Spinal cord (tissue), 10 donors: Measurements from ENCODE around the gene RGS10. TPM values are rescaled to one million over a fixed set of nuclear protein-coding genes. Genes with fewer than 3 reads are reported as not detected.

Source experiments
- DNase-seq, 6 donors: peaks; one replicate each; pipeline versions ENCODE4 v3.0.0 to v3.0.0-alpha.2; 2013 to 2015; ENCODE audit warnings: low spot score in 6 of 6, low read depth in 4 of 6
- H3K27ac ChIP-seq: one replicate; pipeline ENCODE4 v1.5.1; 2013; ENCODE audit warnings: low read depth, low read length, control low read depth
- H3K27me3 ChIP-seq: one replicate; pipeline ENCODE4 v1.6.1; 2013; ENCODE audit warnings: low read length; ENCODE audit not compliant: control insufficient read depth, insufficient read depth
- H3K36me3 ChIP-seq: one replicate; pipeline ENCODE4 v1.6.1; 2013; ENCODE audit warnings: low read length; ENCODE audit not compliant: control insufficient read depth, insufficient read depth
- H3K4me1 ChIP-seq: one replicate; pipeline ENCODE4 v1.6.1; 2013; ENCODE audit warnings: low read length; ENCODE audit not compliant: control insufficient read depth, insufficient read depth
- H3K4me3 ChIP-seq: one replicate; pipeline ENCODE4 v1.5.1; 2013; ENCODE audit warnings: low read depth, low read length, control low read depth
- H3K9me3 ChIP-seq: one replicate; pipeline ENCODE4 v1.6.1; 2013; ENCODE audit warnings: low read length; ENCODE audit not compliant: control insufficient read depth, insufficient read depth
- WGBS: methylation state at CpG from one replicate; pipeline ENCODE4 v1.1.5; 2013; ENCODE audit warnings: missing lambda C conversion rate; ENCODE audit not compliant: insufficient coverage; 5-methylcytosine and 5-hydroxymethylcytosine counted together
- polyA plus RNA-seq, 2 donors: library from polyadenylated mRNA; unstranded; fragments of 120-200 nt; gene quantifications; one replicate each; pipeline ENCODE4 v1.2.1, GENCODE V29; 2013; ENCODE audit not compliant: insufficient read length in 2 of 2
- total RNA-seq, 2 donors: library from RNA; depleted of rRNA in 1 of 2; stranded (reverse); fragments of 120-200 nt in 1 of 2; fragments of >200 nt in 1 of 2; gene quantifications; one replicate each; pipeline versions ENCODE4 v1.2.3 to v1.2.4, GENCODE V29; 2013 to 2014
- donor health status: healthy.

The RGS10 gene
- total and polyA plus RNA-seq, 4 donors = 20.4 to 34.5 (median 30.0) TPM

DNA sequence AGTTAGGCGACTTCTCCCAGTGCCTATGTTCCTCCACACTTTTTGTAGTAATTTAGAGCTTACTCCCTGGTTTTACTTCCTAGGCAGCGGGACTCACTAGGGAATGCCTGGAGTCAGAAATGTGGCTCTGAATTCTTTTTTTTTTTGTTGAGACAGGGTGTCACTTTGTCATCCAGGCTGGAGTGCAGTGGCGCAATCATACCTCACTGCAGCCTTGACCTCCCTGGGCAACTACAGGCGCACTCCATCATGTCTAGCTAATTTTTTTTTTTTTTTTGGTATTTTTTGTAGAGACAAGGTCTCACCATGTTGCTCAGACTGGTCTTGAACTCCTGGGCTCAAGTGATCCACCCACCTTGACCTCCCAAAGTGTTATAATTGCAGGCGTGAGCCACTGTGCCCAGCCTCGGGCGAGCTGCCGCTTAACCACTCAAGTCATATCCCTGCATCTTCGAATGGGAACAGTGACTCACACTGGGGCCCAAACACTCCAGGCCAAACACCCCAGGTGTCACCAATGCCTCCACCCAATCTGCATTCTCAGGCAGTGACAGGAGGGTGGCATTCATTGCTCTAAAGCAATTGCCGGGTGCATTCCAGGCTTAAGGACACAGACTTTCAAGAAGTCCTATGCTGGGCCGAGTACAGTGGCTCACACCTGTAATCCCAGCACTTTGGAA is 19.6 kb downstream of the RGS10 start:
- Histone ChIP-seq H3K9me3 (no peaks in the 10 kb centered on the region), H3K27me3 (no peaks in the 10 kb centered on the region), H3K36me3 (no peaks in the 10 kb centered on the region), H3K27ac (no peak overlapping the region), H3K4me3 (no peak overlapping the region), H3K4me1 (peaks cover 2% of the 10 kb centered on the region)
- 98% methylated on average over 7 of the region's 11 CpGs for WGBS
- DNase-seq = no peak

DNA sequence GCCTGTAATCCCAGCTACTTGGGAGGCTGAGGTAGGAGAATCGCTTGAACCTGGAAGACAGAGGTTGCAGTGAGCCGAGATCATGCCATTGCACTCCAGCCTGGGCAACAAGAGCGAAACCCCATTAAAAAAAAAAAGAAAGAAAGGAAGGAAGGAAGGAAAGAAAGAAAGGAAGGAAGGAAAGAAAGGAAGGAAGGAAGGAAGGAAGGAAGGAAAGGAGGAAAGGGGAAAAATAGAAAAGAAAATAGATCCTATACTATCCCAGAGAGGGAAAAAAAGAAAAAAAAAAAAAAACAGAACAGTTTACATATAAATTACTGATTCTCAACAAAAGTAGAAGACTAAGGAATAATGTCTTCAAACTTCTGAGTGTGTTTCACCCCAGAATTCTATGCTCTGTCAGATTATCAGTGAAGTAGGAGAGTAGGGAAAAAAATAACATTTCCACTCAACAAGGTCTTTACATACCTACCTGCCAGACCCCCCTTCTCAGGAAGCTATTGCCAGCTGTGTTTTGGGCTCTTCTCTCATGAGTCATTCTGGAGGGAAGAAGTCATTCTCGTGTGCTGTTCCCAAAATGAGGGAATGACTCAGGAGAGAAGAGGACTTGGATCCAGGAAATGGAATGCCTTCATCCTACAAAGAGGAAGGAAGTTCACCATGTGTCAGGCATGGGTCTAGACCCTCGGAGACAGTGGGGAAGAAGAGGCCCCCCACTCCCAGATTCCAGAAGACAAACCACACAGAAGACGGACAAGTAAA is 20.9 kb downstream of the RGS10 start:
- WGBS = 83% methylated on average over 1 of the region's 6 CpGs
- H3K27me3 ChIP-seq = no peaks in the 10 kb centered on the region
- no peaks in the 10 kb centered on the region for H3K9me3 ChIP-seq
- no peak for DNase-seq
- H3K4me3 ChIP-seq = no peak overlapping the region
- no peaks in the 10 kb centered on the region for H3K36me3 ChIP-seq
- no peak overlapping the region for H3K27ac ChIP-seq
- H3K4me1 ChIP-seq = peaks cover 2% of the 10 kb centered on the region

DNA sequence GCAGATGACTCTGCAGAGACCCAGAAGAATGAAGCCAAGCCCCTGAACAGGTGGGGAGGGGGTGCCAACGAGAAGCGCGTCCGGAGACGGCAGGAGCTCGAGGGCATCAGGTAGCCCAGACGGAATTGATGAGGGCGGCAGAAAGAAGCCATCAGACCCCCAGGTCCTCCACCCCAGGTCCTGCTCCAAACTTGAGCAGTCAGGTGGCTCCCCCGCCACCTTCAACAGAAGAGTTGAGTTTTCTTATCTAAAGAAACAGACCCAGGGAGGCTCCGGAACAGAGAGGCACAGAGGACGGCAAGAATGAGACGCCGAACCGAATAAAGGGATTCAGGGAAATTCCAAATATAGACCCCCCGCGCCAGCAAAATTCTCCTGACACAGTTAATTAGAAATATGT is 22.2 kb downstream of the RGS10 start:
- H3K4me3 ChIP-seq = no peak overlapping the region

DNA sequence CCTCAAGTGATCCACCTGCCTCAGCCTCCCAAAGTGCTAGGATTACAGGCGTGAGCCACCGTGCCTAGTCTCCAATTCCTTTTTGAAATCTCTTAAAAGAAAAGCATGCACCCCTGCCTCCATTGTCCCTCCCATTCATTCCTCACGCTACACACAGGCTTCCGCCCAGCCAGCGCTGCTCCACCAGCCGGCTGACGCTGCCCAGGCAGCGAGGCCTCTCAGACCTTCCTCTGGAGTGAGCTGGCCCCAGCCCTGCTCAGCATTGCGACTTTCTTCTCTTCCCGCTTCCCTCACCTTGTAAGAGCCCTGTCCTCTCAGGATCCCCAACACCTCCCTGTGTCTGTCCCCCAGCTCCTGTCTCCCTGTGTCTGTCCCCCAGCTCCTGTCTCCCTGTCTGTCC is 23.6 kb downstream of the RGS10 start:
- 60% methylated on average over 10 of the region's 10 CpGs for WGBS

More for the DNA sequence above, 22.2 kb downstream of the RGS10 start:
- no peaks in the 10 kb centered on the region for H3K27me3 ChIP-seq
- no peaks in the 10 kb centered on the region for H3K36me3 ChIP-seq
- no peak overlapping the region for H3K27ac ChIP-seq
- H3K4me1 ChIP-seq = peaks cover 5% of the 10 kb centered on the region
- no peaks in the 10 kb centered on the region for H3K9me3 ChIP-seq
- no peak for DNase-seq
- WGBS = 80% methylated on average over 4 of the region's 16 CpGs

DNA sequence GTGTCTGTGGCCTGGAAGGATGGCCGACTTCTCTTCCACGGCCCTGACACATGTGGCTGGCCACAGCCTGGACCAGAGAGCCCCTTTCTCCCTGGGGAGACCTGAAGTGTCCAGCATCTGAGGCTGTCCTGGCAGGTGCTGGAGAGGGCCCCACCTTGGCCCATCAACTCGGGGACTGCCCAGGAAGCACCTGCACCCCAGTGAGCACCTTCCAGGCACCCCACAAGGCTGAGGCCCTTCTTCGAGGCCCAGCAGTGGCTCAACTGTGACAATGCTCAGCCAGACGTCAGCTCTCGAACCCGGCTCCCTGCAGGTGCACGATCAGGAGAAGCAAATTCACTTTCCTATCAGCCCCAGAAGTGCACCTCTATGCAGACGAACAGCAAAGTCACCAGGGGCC is 24.3 kb downstream of the RGS10 start:
- Histone ChIP-seq H3K4me3 (no peak overlapping the region), H3K36me3 (no peaks in the 10 kb centered on the region), H3K27ac (no peak overlapping the region), H3K9me3 (no peaks in the 10 kb centered on the region), H3K4me1 (peaks cover 5% of the 10 kb centered on the region), H3K27me3 (no peaks in the 10 kb centered on the region)
- WGBS = 94% methylated on average over 9 of the region's 9 CpGs
- no peak for DNase-seq

More for the DNA sequence above, 23.6 kb downstream of the RGS10 start:
- Histone ChIP-seq H3K27me3 (no peaks in the 10 kb centered on the region), H3K27ac (no peak overlapping the region), H3K4me3 (no peak overlapping the region), H3K4me1 (peaks cover 5% of the 10 kb centered on the region), H3K9me3 (no peaks in the 10 kb centered on the region), H3K36me3 (no peaks in the 10 kb centered on the region)
- no peak for DNase-seq

DNA sequence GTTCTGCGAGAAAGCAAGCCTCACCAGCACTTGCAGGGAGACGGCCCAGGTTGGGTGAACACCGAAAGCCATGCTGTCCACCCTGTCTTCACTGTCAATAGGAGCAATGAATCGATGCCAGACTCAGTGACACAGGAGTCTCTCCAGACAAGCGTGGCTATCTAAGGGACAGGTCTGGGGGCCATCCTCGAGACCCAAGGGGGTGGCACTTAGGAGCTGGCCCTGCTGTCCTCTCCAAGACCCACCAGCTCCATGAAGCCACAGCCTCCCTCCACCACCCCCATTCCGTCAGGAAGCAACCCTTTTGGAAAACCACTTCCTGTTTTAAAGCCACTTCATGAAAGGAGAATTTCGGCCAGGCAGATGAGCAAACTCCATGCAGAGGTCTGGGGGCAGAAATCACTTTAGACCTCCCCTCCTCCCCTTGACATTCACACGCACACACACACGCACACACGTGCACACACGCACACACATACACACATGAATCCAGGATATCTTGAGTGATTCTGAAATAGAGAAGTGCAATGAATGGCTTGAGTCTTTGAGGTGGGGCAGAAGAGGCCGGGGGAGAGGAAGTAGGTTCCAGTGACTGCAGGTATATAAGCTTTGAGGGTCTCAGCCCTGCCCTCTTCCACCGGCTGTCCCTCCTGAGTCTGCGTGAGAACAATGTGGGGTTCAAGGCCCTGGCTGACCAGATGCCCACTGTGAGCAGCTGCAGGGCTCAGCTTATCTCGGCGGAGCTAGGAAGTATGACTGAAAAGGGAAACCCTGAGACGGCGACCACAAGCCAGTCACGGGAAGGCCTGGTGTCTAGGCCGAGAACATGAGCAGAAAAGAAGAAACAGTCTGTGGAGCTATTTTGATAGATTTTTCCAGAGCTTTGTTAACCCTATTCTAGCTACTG is 25.0 kb downstream of the RGS10 start:
- H3K9me3 ChIP-seq = no peaks in the 10 kb centered on the region
- WGBS = 88% methylated on average over 12 of the region's 21 CpGs
- no peaks in the 10 kb centered on the region for H3K27me3 ChIP-seq
- H3K4me3 ChIP-seq = no peak overlapping the region
- DNase-seq = no peak
- no peaks in the 10 kb centered on the region for H3K36me3 ChIP-seq
- H3K4me1 ChIP-seq = peaks cover 5% of the 10 kb centered on the region
- no peak overlapping the region for H3K27ac ChIP-seq

DNA sequence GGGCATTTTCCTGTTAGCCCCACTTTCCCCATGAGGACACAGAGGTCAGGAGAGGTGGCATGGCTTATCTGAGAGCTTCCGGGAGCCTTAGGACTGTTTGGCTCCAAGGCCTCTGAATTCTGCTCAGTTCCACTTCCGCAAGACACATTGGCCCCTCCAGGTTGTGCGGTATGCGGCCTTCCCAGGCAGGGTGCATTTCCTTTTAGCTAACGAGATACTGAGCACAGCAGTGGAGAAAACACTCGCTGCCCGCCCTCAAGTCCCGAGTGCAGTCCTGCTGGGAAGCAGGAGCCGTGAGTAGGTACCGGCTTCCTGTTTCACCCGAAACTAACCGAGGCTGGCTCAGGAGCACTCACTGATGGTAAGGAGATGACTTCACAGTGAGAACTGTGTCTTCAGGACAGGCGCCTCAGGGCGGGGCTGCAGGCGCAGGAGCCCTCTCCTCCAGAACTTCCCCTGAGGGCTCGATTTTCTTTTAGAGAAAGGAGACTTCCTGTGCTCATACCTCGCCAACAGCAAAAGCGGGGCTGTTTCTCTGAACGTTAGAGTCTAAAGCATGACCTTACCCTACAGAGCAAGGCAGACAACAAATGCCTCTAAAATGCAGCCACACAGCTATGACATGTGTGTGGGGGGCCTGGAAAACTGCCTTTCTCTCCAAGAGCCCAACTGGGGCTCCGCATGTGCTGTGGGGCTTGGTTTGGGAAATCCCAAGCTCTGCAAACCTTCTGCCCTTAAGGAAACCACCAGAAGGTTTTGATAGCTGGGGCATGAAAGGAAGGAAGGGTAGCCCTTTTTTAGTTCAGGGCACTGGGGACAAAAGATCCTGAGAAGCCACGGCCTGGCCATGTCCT is 25.9 kb downstream of the RGS10 start:
- Histone ChIP-seq H3K4me3 (no peak overlapping the region), H3K27me3 (no peaks in the 10 kb centered on the region), H3K27ac (no peak overlapping the region), H3K9me3 (no peaks in the 10 kb centered on the region), H3K4me1 (peaks cover 9% of the 10 kb centered on the region), H3K36me3 (no peaks in the 10 kb centered on the region)
- 58% methylated on average over 14 of the region's 21 CpGs for WGBS
- DNase-seq = no peak

DNA sequence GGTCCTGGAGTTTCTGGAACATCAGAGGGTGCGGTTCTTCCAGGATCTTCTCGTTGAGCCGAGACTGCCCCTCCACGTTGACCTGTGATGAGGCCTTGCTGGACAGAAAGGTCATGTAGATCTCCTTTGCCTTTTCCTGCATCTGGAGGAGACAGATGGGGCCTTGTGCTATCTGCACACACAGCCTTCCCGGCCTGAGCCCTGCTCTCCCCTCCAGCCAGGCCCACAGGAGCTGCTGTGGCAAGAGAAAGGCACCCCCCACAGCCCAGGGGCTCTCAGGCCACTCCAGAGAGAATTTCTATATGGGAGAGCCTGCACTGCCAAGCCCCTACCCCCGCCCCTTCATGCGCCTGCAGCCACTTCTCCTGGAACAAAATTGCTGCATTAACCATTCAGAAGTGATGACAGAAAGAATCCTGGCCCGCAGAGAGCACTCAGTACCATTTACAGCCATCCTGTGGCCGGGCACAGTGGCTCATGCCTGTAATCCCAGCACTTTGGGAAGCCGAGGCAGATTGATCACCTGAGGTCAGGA is 26.9 kb downstream of the RGS10 start:
- DNase-seq = no peak
- Histone ChIP-seq H3K4me1 (peaks cover 9% of the 10 kb centered on the region), H3K36me3 (no peaks in the 10 kb centered on the region), H3K9me3 (no peaks in the 10 kb centered on the region), H3K27ac (no peak overlapping the region), H3K27me3 (no peaks in the 10 kb centered on the region), H3K4me3 (no peak overlapping the region)
- WGBS = 86% methylated on average over 9 of the region's 10 CpGs

DNA sequence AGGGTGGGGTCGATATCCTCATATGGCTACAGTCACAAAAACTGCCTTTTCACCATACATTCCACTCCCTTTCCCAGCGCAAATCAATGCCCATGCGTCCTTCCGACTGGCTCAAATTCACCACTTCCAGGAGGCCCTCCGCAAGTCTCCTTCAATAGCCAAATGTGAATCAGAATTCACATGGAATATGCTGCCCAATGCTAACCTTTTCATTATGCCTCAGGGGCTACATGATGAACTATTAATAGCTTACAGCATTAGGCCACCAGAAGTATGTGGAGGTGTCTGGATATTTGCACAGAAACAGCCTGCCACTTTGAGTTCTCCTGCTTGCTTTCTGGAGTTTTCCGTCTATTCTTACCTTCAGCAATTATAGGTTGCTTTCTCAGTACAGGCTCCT is 27.7 kb downstream of the RGS10 start:
- 98% methylated on average over 5 of the region's 6 CpGs for WGBS

More for the DNA sequence above, 27.7 kb downstream of the RGS10 start:
- Histone ChIP-seq H3K4me3 (no peak overlapping the region), H3K27ac (no peak overlapping the region), H3K9me3 (no peaks in the 10 kb centered on the region), H3K36me3 (no peaks in the 10 kb centered on the region), H3K4me1 (peaks cover 9% of the 10 kb centered on the region), H3K27me3 (no peaks in the 10 kb centered on the region)
- no peak for DNase-seq
